HCT116 (cell line): ENCODE measurements around the gene CD248. TPM values are rescaled to one million over a fixed set of nuclear protein-coding genes. Genes with fewer than 3 reads are reported as not detected.

ENCODE experiments used
- ATAC-seq: fragments of 200-7000 bp; cut with Tn5 transposase; 2 replicates; pipeline ENCODE4 v1.9.1; 2020; ENCODE audit warnings: mild to moderate bottlenecking, moderate library complexity
- BruUV-seq: library from RNA; stranded (reverse); fragments of 400-500 nt; replicated peaks from 2 replicates; lab custom pipeline; 2021; lab: Mats Ljungman, UMichigan
- CTCF ChIA-PET: fragments of 300-600 bp; sonication (Branson Sonifier 250); formaldehyde crosslinking; loops from one replicate; lab custom pipeline; 2021; ENCODE audit warnings: antibody characterized with exemption; lab: Charles Lee
- POLR2A ChIA-PET: fragments of 300-600, 350-600 bp; sonication (Branson Sonifier 250); formaldehyde crosslinking; loops from one replicate; lab custom pipeline; 2021; ENCODE audit warnings: antibody characterized with exemption; lab: Charles Lee
- RAD21 ChIA-PET, 2 experiments: fragments of 300-600 bp; sonication (Branson Sonifier 250); formaldehyde crosslinking; loops; one replicate each; lab custom pipeline; 2023; ENCODE audit warnings: low total read pairs in 2 of 2; ENCODE audit not compliant: uncharacterized antibody in 2 of 2, unreplicated experiment in 2 of 2, low non-redundant PET in 1 of 2; lab: Charles Lee
- DNase-seq: peaks from one replicate; pipeline ENCODE4 v3.0.0-alpha.2; 2010; ENCODE audit warnings: low read depth, low spot score
- H2AFZ ChIP-seq: fragments of 200-600 bp; shearing (Covaris generic), sonication (generic); 2 replicates; pipeline ENCODE4 v1.6.1; 2017; ENCODE audit warnings: low read depth, mixed run types, mixed read lengths, antibody characterized with exemption, low read length; ENCODE audit not compliant: poor library complexity, severe bottlenecking
- H3K27ac ChIP-seq: 2 replicates; pipeline ENCODE4 v1.5.1; 2012; ENCODE audit warnings: low read depth, low read length
- H3K27me3 ChIP-seq: fragments of 200-600 bp; sonication (generic); 2 replicates; pipeline ENCODE4 v1.6.1; 2016; ENCODE audit warnings: mixed run types, low read length, mixed read lengths; ENCODE audit not compliant: insufficient read depth
- H3K36me3 ChIP-seq, 2 experiments: fragments of 200-500 bp in 1 of 2; fragments of 200-600 bp in 1 of 2; sonication (Bioruptor generic) in 1 of 2; sonication (generic) in 1 of 2; 2 replicates each; pipeline versions ENCODE4 v1.5.1 to v1.6.1; 2014 to 2016; ENCODE audit warnings: low read length in 2 of 2, inconsistent platforms in 1 of 2, mixed read lengths in 1 of 2, mixed run types in 1 of 2; ENCODE audit not compliant: insufficient read depth in 2 of 2, control insufficient read depth in 1 of 2
- H3K4me1 ChIP-seq, 2 experiments: fragments of 200-600 bp in 1 of 2; sonication (generic) in 1 of 2; 2 replicates each; pipeline versions ENCODE4 v1.5.1 to v1.6.1; 2012 to 2017; ENCODE audit warnings: low read length in 2 of 2, inconsistent platforms in 1 of 2, mild to moderate bottlenecking in 1 of 2, mixed read lengths in 1 of 2, mixed run types in 1 of 2, moderate library complexity in 1 of 2; ENCODE audit not compliant: insufficient read depth in 2 of 2, control insufficient read depth in 1 of 2
- H3K4me2 ChIP-seq: fragments of 200-600 bp; sonication (generic); 2 replicates; pipeline ENCODE4 v1.6.1; 2017; ENCODE audit warnings: mixed run types, low read length, mixed read lengths
- H3K4me3 ChIP-seq, 2 experiments: fragments of 200-600 bp in 1 of 2; sonication (generic) in 1 of 2; replicated peaks in 1 of 2; 2 replicates each; pipeline ENCODE4 v1.5.1; 2011 to 2016; ENCODE audit warnings: low read length in 2 of 2, control low read depth in 1 of 2, low read depth in 1 of 2, mild to moderate bottlenecking in 1 of 2, mixed read lengths in 1 of 2, mixed run types in 1 of 2
- H3K79me2 ChIP-seq: fragments of 200-600 bp; sonication (generic); 2 replicates; pipeline ENCODE4 v1.6.1; 2017; ENCODE audit warnings: mild to moderate bottlenecking, mixed run types, low read length, moderate library complexity, mixed read lengths; ENCODE audit not compliant: insufficient read depth
- H3K9ac ChIP-seq: fragments of 200-600 bp; sonication (generic); 2 replicates; pipeline ENCODE4 v1.6.1; 2016; ENCODE audit warnings: low read length, mixed read lengths
- H3K9me2 ChIP-seq: fragments of 200-600 bp; sonication (generic), shearing (Covaris generic); 2 replicates; pipeline ENCODE4 v1.6.1; 2017; ENCODE audit warnings: mixed run types, mild to moderate bottlenecking, moderate library complexity; ENCODE audit not compliant: insufficient read depth
- H3K9me3 ChIP-seq, 2 experiments: fragments of 200-500 bp in 1 of 2; fragments of 200-600 bp in 1 of 2; sonication (Bioruptor generic) in 1 of 2; sonication (generic) in 1 of 2; 2 replicates each; pipeline ENCODE4 v1.6.1; 2014 to 2017; ENCODE audit warnings: low read length in 2 of 2, mixed read lengths in 2 of 2, inconsistent platforms in 1 of 2, low read depth in 1 of 2, mild to moderate bottlenecking in 1 of 2, mixed run types in 1 of 2, moderate library complexity in 1 of 2; ENCODE audit not compliant: control insufficient read depth in 1 of 2, insufficient read depth in 1 of 2
- H4K20me1 ChIP-seq: fragments of 200-600 bp; sonication (generic), shearing (Covaris generic); 2 replicates; pipeline ENCODE4 v1.6.1; 2017; ENCODE audit warnings: mixed run types, mild to moderate bottlenecking, moderate library complexity; ENCODE audit not compliant: insufficient read depth
- FOSL1 ChIP-seq: IDR thresholded peaks from 2 replicates; pipeline ENCODE4 v1.6.1; 2012; ENCODE audit warnings: low read depth
- RAD21 ChIP-seq: IDR thresholded peaks from 2 replicates; pipeline ENCODE4 v1.6.1; 2012; ENCODE audit warnings: low read depth, mild to moderate bottlenecking
- SRF ChIP-seq: IDR thresholded peaks from 2 replicates; pipeline ENCODE4 v1.6.1; 2012; ENCODE audit warnings: low read depth
- TCF7L2 ChIP-seq: IDR thresholded peaks from 2 replicates; pipeline ENCODE4 v1.7.0; 2011; ENCODE audit warnings: borderline replicate concordance, inconsistent platforms; ENCODE audit not compliant: insufficient read depth, insufficient read length; ENCODE audit errors: extremely low read depth
- intact Hi-C: fragments of 100-400 bp; cut with micrococcal nuclease; formaldehyde crosslinking; loops from 2 replicates; pipeline ENCODE4 v1.10.0; 2022
- total RNA-seq: library from RNA; stranded (reverse); gene quantifications from one replicate; pipeline ENCODE4 v1.2.1, GENCODE V29; 2021; ENCODE audit not compliant: unreplicated experiment

CD248 gene
- total RNA-seq, 1 experiment from 2014 or later, result 0.32 TPM

- H3K79me2 ChIP-seq, result no peaks in the 10 kb centered on the region
- BruUV-seq, result no TSS peak
- no peaks in the 10 kb centered on the region for H3K36me3 ChIP-seq
- no peaks in the 10 kb centered on the region for H3K9me2 ChIP-seq
- no peak overlapping the region for H3K9ac ChIP-seq
- H4K20me1 ChIP-seq, result no peaks in the 10 kb centered on the region
- ATAC-seq, result no peak
- no peaks in the 10 kb centered on the region for H3K9me3 ChIP-seq
- H3K4me3 ChIP-seq, result no peak overlapping the region
- no peaks in the 10 kb centered on the region for H3K27me3 ChIP-seq
- ChIA-PET CTCF (interaction anchor here (1.3 to 4.1 kb wide), 2 partner anchors 9 to 15 kb away, joined by 4 to 21 read pairs; partner anchors contain the start of gene YIF1A), POLR2A (interaction anchor here (1.3 kb wide), 1 partner anchor 8 kb away, joined by 3 read pairs; the partner anchor contains the start of gene YIF1A), RAD21 (interaction anchor here in 1 of 2 experiments (0.7 kb wide), 1 partner anchor 11 kb away, joined by 3 read pairs; no protein-coding TSS in a partner anchor)
- H2AFZ ChIP-seq, result no peak overlapping the region
- no peak for TF ChIP-seq FOSL1
- TF ChIP-seq SRF, result no peak
- TF ChIP-seq TCF7L2, result no peak
- peaks cover 5 to 7% of the 10 kb centered on the region in 2 experiments for H3K4me1 ChIP-seq
- intact Hi-C loops, result no loop called here
- DNase-seq, result no peak
- no peak overlapping the region for H3K27ac ChIP-seq
- H3K4me2 ChIP-seq, result no peak overlapping the region
These were observed 19.2 kb downstream of the CD248 start for GRCh38 chr11:66297610-66298009.

GRCh38 chr11:66294626-66295620, 21.9 kb downstream of the CD248 start:
- no peak overlapping the region for H2AFZ ChIP-seq
- H3K4me2 ChIP-seq, result no peak overlapping the region
- POLR2A ChIA-PET, result no interaction called here
- H3K9ac ChIP-seq, result no peak overlapping the region
- H3K9me2 ChIP-seq, result no peaks in the 10 kb centered on the region
- H3K9me3 ChIP-seq, result no peaks in the 10 kb centered on the region
- no peaks in the 10 kb centered on the region for H3K27me3 ChIP-seq
- H3K4me3 ChIP-seq, result no peak overlapping the region
- no peak for TF ChIP-seq RAD21
- H3K79me2 ChIP-seq, result no peaks in the 10 kb centered on the region
- peaks cover 16 to 29% of the 10 kb centered on the region in 2 experiments for H3K4me1 ChIP-seq
- ATAC-seq (no peak), DNase-seq (no peak)
- H3K27ac ChIP-seq, result no peak overlapping the region
- CTCF ChIA-PET, result no interaction called here
- RAD21 ChIA-PET, result no interaction called here
- intact Hi-C loops, result no loop called here
- no TSS peak for BruUV-seq
- H3K36me3 ChIP-seq, result no peaks in the 10 kb centered on the region
- no peaks in the 10 kb centered on the region for H4K20me1 ChIP-seq
